Measurements from ENCODE around the gene CNNM2.

Gene CNNM2

GRCh38 chr10:102945449-102945848 is 27.4 kb downstream of the CNNM2 start:
- no peak for TF ChIP-seq EZH2phosphoT487 (conservative IDR thresholded peaks at IDR 0.05; ENCODE audit: low read length)
- TF ChIP-seq CTCF (IDR thresholded peaks at IDR 0.05; ENCODE audit: insufficient read depth, low read length, poor library complexity, severe bottlenecking), result no peak
- Histone ChIP-seq H3K36me3 (ENCODE audit: low read length) (no peaks in the 10 kb centered on the region), H4K20me1 (ENCODE audit: low read depth, low read length) (no peaks in the 10 kb centered on the region), H3K4me3 (ENCODE audit: insufficient read depth, low read length, poor library complexity, severe bottlenecking) (no peak overlapping the region), H3K9ac (ENCODE audit: low read length) (no peak overlapping the region), H3F3A (ENCODE audit: insufficient read depth) (no peaks in the 10 kb centered on the region), H3K9me2 (replicated peaks; ENCODE audit: insufficient read depth, low read length) (no peaks in the 10 kb centered on the region), H3K27ac (ENCODE audit: low read depth, low read length) (no peak overlapping the region), H3K4me2 (ENCODE audit: low read depth, low read length, poor library complexity, severe bottlenecking) (no peak overlapping the region), H3K27me3 (ENCODE audit: low read length) (no peaks in the 10 kb centered on the region), H2AFZ (ENCODE audit: low read depth, low read length, severe bottlenecking) (no peak overlapping the region), H3K79me2 (ENCODE audit: insufficient read depth, low read length) (no peaks in the 10 kb centered on the region), H3K9me3 (ENCODE audit: insufficient read depth, low read length) (no peaks in the 10 kb centered on the region)

GRCh38 chr10:102945962-102946361 is 27.9 kb downstream of the CNNM2 start:
- H3K36me3 ChIP-seq (ENCODE audit: low read length), result no peaks in the 10 kb centered on the region
- H3F3A ChIP-seq (ENCODE audit: insufficient read depth), result no peaks in the 10 kb centered on the region
- H3K9ac ChIP-seq (ENCODE audit: low read length), result no peak overlapping the region
- no peak overlapping the region for H3K4me3 ChIP-seq (ENCODE audit: insufficient read depth, low read length, poor library complexity, severe bottlenecking)
- H4K20me1 ChIP-seq (ENCODE audit: low read depth, low read length), result no peaks in the 10 kb centered on the region
- H3K27ac ChIP-seq (ENCODE audit: low read depth, low read length), result no peak overlapping the region
- no peaks in the 10 kb centered on the region for H3K9me3 ChIP-seq (ENCODE audit: insufficient read depth, low read length)
- H3K27me3 ChIP-seq (ENCODE audit: low read length), result no peaks in the 10 kb centered on the region
- no peak overlapping the region for H3K4me2 ChIP-seq (ENCODE audit: low read depth, low read length, poor library complexity, severe bottlenecking)
- H3K79me2 ChIP-seq (ENCODE audit: insufficient read depth, low read length), result no peaks in the 10 kb centered on the region
- H3K9me2 ChIP-seq (replicated peaks; ENCODE audit: insufficient read depth, low read length), result no peaks in the 10 kb centered on the region
- TF ChIP-seq EZH2phosphoT487 (conservative IDR thresholded peaks at IDR 0.05; ENCODE audit: low read length) (no peak), CTCF (IDR thresholded peaks at IDR 0.05; ENCODE audit: insufficient read depth, low read length, poor library complexity, severe bottlenecking) (no peak)
- H2AFZ ChIP-seq (ENCODE audit: low read depth, low read length, severe bottlenecking), result no peak overlapping the region

- TF ChIP-seq CTCF (IDR thresholded peaks at IDR 0.05; ENCODE audit: insufficient read depth, low read length, poor library complexity, severe bottlenecking) (no peak), EZH2phosphoT487 (conservative IDR thresholded peaks at IDR 0.05; ENCODE audit: low read length) (no peak)
- H3K4me2 ChIP-seq (ENCODE audit: low read depth, low read length, poor library complexity, severe bottlenecking), result no peak overlapping the region
- no peaks in the 10 kb centered on the region for H3K9me2 ChIP-seq (replicated peaks; ENCODE audit: insufficient read depth, low read length)
- no peak overlapping the region for H3K27ac ChIP-seq (ENCODE audit: low read depth, low read length)
- H4K20me1 ChIP-seq (ENCODE audit: low read depth, low read length), result no peaks in the 10 kb centered on the region
- H3F3A ChIP-seq (ENCODE audit: insufficient read depth), result no peaks in the 10 kb centered on the region
- no peak overlapping the region for H3K4me3 ChIP-seq (ENCODE audit: insufficient read depth, low read length, poor library complexity, severe bottlenecking)
- H3K36me3 ChIP-seq (ENCODE audit: low read length), result no peaks in the 10 kb centered on the region
- H3K9ac ChIP-seq (ENCODE audit: low read length), result no peak overlapping the region
- H3K9me3 ChIP-seq (ENCODE audit: insufficient read depth, low read length), result no peaks in the 10 kb centered on the region
- no peaks in the 10 kb centered on the region for H3K79me2 ChIP-seq (ENCODE audit: insufficient read depth, low read length)
- H2AFZ ChIP-seq (ENCODE audit: low read depth, low read length, severe bottlenecking), result no peak overlapping the region
- H3K27me3 ChIP-seq (ENCODE audit: low read length), result no peaks in the 10 kb centered on the region
Measured at GRCh38 chr10:102946992-102947391, 28.9 kb downstream of the CNNM2 start.

Data from SU-DHL-6 (cell line).